Activated naive CD4-positive, alpha-beta T cell treated with anti-CD3 and anti-CD28 coated beads, Interleukin-2, amount 50 U/mL, for 72 hours (primary cell): Measurements from ENCODE around the gene SERPINI1. TPM values are rescaled to one million over a fixed set of nuclear protein-coding genes. Genes with fewer than 3 reads are reported as not detected.

Source experiments
- ATAC-seq, 2 donors: fragments of 150-1000 bp; cut with Tn5 transposase; 2 replicates each; pipeline ENCODE4 v1.10.0; 2021; ENCODE audit warnings: mild to moderate bottlenecking in 2 of 2, moderate library complexity in 2 of 2
- DNase-seq, 2 donors: peaks; one replicate each; pipeline ENCODE4 v3.0.0; 2021 to 2022; ENCODE audit warnings: low spot score in 2 of 2
- H3K27ac Mint-ChIP-seq, 2 donors: one replicate each; pipeline ENCODE4 v1.8.0; 2022; ENCODE audit warnings: mild to moderate bottlenecking in 2 of 2, mixed read lengths in 2 of 2
- H3K36me3 Mint-ChIP-seq, 2 donors: one replicate each; pipeline ENCODE4 v1.8.0; 2022; ENCODE audit warnings: mixed read lengths in 2 of 2
- H3K9me3 Mint-ChIP-seq, 2 donors: one replicate each; pipeline ENCODE4 v1.8.0; 2022; ENCODE audit warnings: mixed read lengths in 2 of 2
- total RNA-seq, 2 donors: library from RNA; stranded (reverse); gene quantifications; one replicate each; pipeline ENCODE4 v1.2.3, GENCODE V29; 2022

Gene SERPINI1
- total RNA-seq, 2 donors from 2014 or later = 1.4 TPM

DNA sequence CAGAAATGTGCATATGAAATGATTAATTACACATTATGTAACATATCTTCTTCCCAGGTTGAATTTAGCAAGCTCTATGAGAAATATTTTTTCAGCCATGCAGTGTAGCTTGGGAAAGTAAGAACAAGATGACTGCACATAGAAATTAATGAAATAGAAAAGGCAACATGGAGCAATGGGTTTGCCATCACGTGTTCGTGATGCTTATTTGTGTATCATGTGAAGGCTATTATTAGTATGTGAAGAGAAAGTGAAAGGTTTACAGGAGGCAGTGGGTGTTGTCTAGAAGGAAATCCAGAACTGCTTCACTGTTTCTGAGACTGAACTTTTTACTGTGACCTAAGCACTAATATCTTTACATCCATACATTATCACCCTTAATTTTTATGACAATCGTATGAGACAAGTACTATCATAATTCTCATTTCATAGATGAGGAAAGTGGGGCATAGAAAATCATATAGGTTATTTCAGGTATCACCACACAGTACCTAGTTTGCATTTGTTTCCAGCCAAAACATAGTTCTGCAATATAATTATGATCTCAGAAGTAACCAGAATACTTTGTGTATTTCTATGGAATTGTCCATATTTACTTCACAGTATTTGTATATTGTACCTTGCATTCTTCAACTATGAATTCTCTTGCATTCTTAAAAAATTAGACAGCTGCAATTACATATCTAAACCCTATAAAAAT is 14.9 kb downstream of the SERPINI1 start:
- H3K9me3 Mint-ChIP-seq = no peaks in the 10 kb centered on the region
- H3K27ac Mint-ChIP-seq = no peak overlapping the region
- no peaks in the 10 kb centered on the region for H3K36me3 Mint-ChIP-seq
- no peak for DNase-seq
- peak in 1 of 2 donors; percentile 41 for ATAC-seq

DNA sequence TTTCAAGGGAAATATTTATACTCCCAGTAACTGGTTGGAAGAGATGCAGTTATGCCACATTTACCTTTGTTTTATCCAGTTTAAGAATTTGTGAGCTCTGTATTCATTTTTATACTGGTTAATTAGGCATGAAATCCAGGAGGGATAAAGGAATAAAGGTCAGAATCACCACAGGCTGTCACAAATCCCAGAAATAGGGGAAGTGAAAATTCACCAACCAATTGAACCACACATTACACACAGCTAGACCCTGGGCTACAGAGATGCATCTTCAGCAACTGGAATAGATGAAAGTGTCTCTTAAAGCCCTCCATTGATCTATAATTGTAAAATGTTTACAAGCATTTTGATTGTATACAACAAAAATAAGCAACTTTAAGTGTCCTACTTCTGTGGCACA is 18.5 kb downstream of the SERPINI1 start:
- DNase-seq = no peak
- no peak for ATAC-seq
- Mint-ChIP-seq H3K27ac (no peak overlapping the region), H3K9me3 (no peaks in the 10 kb centered on the region), H3K36me3 (no peaks in the 10 kb centered on the region)

DNA sequence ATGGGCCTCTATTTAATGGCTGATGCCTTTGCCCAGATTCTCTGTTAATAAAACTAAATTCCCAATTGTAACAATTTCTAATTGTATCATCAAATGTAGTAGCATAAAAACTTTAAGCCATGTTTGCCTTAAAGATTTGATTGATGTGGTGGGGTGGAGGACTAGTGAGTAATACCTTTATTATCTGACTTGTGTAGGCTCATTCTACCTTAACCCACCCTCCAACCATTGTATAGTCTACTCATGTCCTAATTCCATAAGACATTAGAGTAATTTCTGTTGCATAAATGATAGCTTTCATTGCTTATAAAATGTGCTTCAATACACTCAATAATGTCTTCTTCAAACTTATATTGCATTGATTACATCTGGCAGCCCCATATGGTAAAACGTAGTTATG is 25.8 kb downstream of the SERPINI1 start:
- DNase-seq (no peak), ATAC-seq (no peak)
- peaks cover 6 to 23% of the 10 kb centered on the region in 2 donors for H3K36me3 Mint-ChIP-seq
- H3K27ac Mint-ChIP-seq = no peak overlapping the region
- peaks cover 9 to 17% of the 10 kb centered on the region in 2 donors for H3K9me3 Mint-ChIP-seq

- DNase-seq (no peak), ATAC-seq (no peak)
- no peak overlapping the region for H3K27ac Mint-ChIP-seq
- peaks cover 9 to 21% of the 10 kb centered on the region in 2 donors for H3K9me3 Mint-ChIP-seq
- H3K36me3 Mint-ChIP-seq = peaks cover 6 to 27% of the 10 kb centered on the region in 2 donors
These were observed 26.8 kb downstream of the SERPINI1 start for GRCh38 chr3:167762296-167762695.

- Mint-ChIP-seq H3K9me3 (peaks cover 0 to 5% of the 10 kb centered on the region in 2 donors), H3K27ac (no peak overlapping the region), H3K36me3 (peaks cover 0 to 2% of the 10 kb centered on the region in 2 donors)
- ATAC-seq = no peak
- no peak for DNase-seq
These were observed 37.5 kb downstream of the SERPINI1 start for GRCh38 chr3:167772992-167773391.

GRCh38 chr3:167773584-167773983 is 38.1 kb downstream of the SERPINI1 start:
- no peak for ATAC-seq
- Mint-ChIP-seq H3K36me3 (peaks cover 0 to 8% of the 10 kb centered on the region in 2 donors), H3K9me3 (peaks cover 0 to 5% of the 10 kb centered on the region in 2 donors), H3K27ac (no peak overlapping the region)
- DNase-seq = no peak

- no peak overlapping the region for H3K27ac Mint-ChIP-seq
- DNase-seq (no peak), ATAC-seq (no peak)
- peaks cover 0 to 8% of the 10 kb centered on the region in 2 donors for H3K36me3 Mint-ChIP-seq
- peaks cover 0 to 5% of the 10 kb centered on the region in 2 donors for H3K9me3 Mint-ChIP-seq
These were observed 40.7 kb downstream of the SERPINI1 start for GRCh38 chr3:167776066-167776685.

DNA sequence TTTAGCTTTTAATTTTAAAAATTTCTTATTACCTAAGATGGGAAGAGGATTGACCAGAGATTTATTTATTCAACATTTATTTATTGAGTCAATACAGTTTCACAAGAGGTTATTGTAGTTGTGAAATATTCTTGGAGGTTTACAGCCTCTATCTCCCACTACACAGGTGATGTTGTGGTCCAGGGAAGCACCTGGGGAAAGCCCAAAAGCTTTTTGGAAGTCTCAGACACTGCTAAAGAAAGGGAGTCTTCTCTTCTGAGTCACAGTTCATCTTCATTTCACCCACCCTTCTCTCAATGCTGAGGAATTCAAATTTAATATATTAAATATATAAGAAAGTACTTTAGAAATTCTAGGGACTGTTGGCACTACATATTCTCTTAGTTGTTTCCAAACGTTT is 41.8 kb downstream of the SERPINI1 start:
- no peak overlapping the region for H3K27ac Mint-ChIP-seq
- peaks cover 0 to 8% of the 10 kb centered on the region in 2 donors for H3K36me3 Mint-ChIP-seq
- ATAC-seq = no peak
- peaks cover 0 to 5% of the 10 kb centered on the region in 2 donors for H3K9me3 Mint-ChIP-seq
- no peak for DNase-seq

DNA sequence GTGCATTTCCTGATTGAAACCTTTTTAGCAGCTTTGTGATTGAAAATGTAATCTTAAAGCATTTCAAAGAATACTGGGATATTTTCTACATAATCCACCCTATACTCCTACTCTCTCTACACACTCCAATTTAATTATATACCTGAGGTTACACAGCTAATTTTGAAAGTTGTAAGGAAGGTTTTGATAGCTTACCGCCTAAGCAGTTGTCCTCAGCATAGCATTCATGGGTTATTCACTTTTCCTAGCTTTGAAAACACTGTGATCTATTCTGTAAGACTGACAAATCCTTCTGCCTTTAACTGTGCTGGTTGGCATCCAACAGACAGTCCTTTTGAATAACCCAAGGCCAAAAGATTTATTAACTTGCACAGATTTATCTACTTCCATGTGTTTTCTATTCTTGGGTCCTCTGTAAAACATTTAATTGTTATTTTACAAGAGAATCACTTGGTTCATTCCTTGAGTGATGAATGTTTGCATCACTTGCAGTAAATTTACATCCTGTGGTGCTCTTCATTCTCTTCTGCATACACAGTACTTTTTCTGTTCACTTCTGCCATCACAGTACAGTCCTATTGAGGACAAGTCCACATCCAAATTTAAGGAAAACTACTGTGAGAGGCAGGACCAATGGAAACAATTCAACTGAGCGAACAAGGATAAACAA is 44.8 kb downstream of the SERPINI1 start:
- ATAC-seq = no peak
- H3K36me3 Mint-ChIP-seq = peaks cover 0 to 8% of the 10 kb centered on the region in 2 donors
- DNase-seq = no peak
- H3K9me3 Mint-ChIP-seq = peaks cover 0 to 5% of the 10 kb centered on the region in 2 donors
- no peak overlapping the region for H3K27ac Mint-ChIP-seq

GRCh38 chr3:167783781-167784180 is 48.3 kb downstream of the SERPINI1 start:
- H3K9me3 Mint-ChIP-seq = no peaks in the 10 kb centered on the region
- DNase-seq (no peak), ATAC-seq (no peak)
- H3K36me3 Mint-ChIP-seq = no peaks in the 10 kb centered on the region
- no peak overlapping the region for H3K27ac Mint-ChIP-seq

GRCh38 chr3:167785790-167786189 is 50.3 kb downstream of the SERPINI1 start:
- Mint-ChIP-seq H3K9me3 (no peaks in the 10 kb centered on the region), H3K27ac (no peak overlapping the region), H3K36me3 (no peaks in the 10 kb centered on the region)
- DNase-seq = no peak
- no peak for ATAC-seq

- Mint-ChIP-seq H3K36me3 (no peaks in the 10 kb centered on the region), H3K9me3 (no peaks in the 10 kb centered on the region), H3K27ac (no peak overlapping the region)
- no peak for ATAC-seq
- DNase-seq = no peak
These were observed 51.9 kb downstream of the SERPINI1 start for GRCh38 chr3:167787440-167787839.

GRCh38 chr3:167798443-167798842 is 62.9 kb downstream of the SERPINI1 start:
- peaks cover 0 to 6% of the 10 kb centered on the region in 2 donors for H3K36me3 Mint-ChIP-seq
- H3K27ac Mint-ChIP-seq = no peak overlapping the region
- DNase-seq (no peak), ATAC-seq (no peak)
- no peaks in the 10 kb centered on the region for H3K9me3 Mint-ChIP-seq

GRCh38 chr3:167808910-167809309 is 73.4 kb downstream of the SERPINI1 start:
- Mint-ChIP-seq H3K9me3 (no peaks in the 10 kb centered on the region), H3K27ac (no peak overlapping the region), H3K36me3 (no peaks in the 10 kb centered on the region)
- DNase-seq (no peak), ATAC-seq (no peak)

DNA sequence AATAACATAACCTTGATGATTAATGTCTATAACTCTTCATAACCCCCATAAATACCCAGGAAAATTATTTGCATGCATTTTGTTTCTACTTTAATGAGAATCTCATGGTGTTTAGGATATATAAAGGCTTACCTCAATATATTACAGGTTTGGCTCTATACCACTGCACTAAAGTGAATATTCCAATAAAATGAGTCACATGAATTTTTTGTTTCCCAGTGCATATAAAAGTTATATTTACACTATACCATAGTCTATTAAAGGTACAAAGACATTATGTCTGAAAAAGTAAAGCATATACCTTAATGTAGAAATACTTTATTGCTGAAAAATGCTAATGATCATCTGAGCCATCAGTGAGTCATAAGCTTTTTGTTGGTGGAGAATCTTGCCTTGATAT is 74.7 kb downstream of the SERPINI1 start:
- Mint-ChIP-seq H3K36me3 (no peaks in the 10 kb centered on the region), H3K9me3 (no peaks in the 10 kb centered on the region)

GRCh38 chr3:167811031-167811430 is 75.5 kb downstream of the SERPINI1 start:
- Mint-ChIP-seq H3K9me3 (no peaks in the 10 kb centered on the region), H3K36me3 (no peaks in the 10 kb centered on the region), H3K27ac (no peak overlapping the region)
- ATAC-seq (no peak), DNase-seq (no peak)

More for the DNA sequence above, 74.7 kb downstream of the SERPINI1 start:
- DNase-seq (no peak), ATAC-seq (no peak)
- no peak overlapping the region for H3K27ac Mint-ChIP-seq
